Activated CD4-positive, alpha-beta T cell treated with anti-CD3 and anti-CD28 coated beads for 48 hours (primary cell): Measurements from ENCODE around the gene RGS3.
"Not testable (repeated sequence)": the region's sequence is repeated elsewhere in the genome, so short reads cannot be mapped to it uniquely, and the experiment has no call there.

ENCODE experiments used
- DNase-seq: peaks from one replicate; pipeline ENCODE4 v3.0.0-alpha.2; 2020

RGS3 gene

DNA sequence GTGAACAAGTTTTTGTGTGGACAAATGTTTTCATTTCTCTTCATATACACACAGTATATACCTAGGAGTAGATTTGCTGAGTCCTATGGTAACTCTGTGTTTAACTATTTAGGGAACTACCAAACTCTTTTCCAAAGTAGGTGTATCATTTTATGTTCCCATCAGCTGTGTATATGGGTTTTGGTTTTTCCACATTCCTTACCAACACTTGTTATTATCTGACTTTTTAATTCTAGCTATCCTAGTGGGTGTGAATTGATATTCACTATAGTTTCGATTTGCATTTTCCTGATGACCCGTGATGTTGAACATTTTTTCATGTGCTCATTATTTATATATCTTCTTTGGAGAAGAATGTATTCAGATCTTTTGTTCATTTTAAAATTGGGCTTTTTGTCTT, 3.7 kb downstream of the RGS3 start:
- no peak for DNase-seq

DNA sequence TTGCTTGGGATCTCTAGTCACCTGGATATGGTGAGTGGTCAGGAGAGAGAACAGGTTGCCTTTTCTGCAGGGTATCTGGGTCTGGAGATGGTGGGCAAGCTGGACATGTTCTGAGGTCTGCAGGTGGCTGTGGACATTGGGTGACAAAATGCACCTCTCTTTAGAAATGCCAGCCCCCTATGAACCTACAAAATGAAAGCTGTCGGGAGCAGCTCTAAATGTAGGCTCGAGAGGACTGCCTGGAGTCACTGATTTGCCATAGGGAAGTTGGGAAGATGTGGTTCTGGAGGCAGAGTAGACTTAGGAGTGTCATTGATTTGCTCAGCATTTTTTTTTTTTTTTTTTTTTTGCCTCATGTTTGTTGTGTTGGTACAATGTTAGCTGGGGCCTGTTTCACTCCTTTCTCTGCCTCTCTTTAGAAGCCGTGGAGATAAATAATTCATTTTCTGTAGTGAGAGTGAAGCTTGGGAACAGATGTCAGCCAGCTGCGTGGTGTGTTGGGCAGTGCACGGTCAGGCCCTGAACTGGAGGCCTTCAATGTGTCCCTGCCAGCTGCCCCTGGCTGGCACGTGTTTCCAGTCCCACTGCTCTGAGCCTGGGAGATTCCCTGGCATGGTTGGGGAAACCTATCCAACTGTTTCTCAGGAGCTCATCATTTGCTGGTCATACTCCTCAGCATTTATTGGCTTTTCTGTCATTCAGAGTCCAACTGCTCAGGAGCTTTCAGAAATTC, 5.4 kb downstream of the RGS3 start:
- DNase-seq, result no peak

GRCh38 chr9:113471143-113471542, 7.6 kb downstream of the RGS3 start:
- no peak for DNase-seq

DNA sequence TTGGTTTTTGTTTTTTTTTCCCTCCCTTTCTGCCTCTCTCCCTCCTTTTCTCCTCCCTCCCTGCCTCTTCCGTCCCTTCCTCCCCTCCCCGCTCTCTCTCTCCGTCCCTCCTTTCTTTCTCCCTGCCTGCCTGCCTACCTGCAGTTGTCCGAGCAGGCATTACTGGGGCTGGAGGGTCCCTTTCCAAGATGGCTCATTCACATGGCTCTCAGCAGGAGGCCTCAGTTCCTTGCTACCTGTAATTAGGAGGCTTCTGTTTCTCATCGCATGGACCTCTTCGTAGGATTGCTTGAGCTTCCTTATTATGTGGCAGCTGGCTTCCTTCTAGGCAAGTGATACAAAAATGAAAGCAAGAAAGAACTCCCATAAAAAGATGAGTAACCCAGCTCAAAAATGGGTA, 8.0 kb downstream of the RGS3 start:
- DNase-seq, result no peak

GRCh38 chr9:113472199-113472598, 8.7 kb downstream of the RGS3 start:
- no peak for DNase-seq

GRCh38 chr9:113474360-113475028, 11.0 kb downstream of the RGS3 start:
- no peak for DNase-seq

DNA sequence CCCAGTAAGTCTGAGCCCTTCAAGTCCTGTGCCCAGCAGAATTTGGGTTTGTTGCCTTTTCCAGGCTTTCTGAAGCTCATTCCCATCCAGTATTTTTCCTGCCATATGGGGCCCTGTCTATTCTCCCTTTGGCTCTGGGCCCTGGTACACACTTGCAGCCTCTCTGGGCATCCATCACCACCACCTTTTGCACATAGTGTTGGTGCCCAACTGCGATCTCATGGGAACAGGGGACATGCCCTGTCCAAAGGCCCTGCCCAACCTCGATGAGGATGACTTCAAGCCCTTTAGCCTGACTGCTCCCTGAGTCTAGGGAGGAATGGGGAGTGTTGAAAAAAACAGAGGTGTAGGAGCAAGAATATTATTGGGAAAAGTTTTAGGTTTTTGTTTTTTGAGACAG, 11.5 kb downstream of the RGS3 start:
- DNase-seq, result no peak

DNA sequence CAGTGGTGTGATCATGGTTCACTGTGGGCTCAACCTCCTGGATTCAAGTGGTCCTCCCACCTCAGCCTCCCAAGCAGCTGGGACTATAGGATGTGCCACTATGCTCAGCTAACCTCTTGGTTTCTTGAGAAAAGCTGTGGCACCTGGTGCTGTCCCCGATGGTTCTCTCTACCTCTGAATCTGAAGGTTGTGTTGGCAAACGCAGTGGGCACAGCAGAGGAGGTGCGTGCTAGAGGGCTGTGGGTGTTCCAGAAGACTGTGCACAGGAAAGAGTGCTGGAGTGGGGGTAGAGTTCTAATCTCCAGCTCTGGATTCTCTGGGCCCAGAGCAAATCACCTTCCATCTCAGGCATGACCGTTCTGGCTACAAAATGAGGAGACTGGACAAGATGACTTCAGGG, 12.5 kb downstream of the RGS3 start:
- no peak for DNase-seq

GRCh38 chr9:113476511-113476916, 13.0 kb downstream of the RGS3 start:
- no peak for DNase-seq

- no peak for DNase-seq
Observed at GRCh38 chr9:113477058-113477457, 13.5 kb downstream of the RGS3 start.

DNA sequence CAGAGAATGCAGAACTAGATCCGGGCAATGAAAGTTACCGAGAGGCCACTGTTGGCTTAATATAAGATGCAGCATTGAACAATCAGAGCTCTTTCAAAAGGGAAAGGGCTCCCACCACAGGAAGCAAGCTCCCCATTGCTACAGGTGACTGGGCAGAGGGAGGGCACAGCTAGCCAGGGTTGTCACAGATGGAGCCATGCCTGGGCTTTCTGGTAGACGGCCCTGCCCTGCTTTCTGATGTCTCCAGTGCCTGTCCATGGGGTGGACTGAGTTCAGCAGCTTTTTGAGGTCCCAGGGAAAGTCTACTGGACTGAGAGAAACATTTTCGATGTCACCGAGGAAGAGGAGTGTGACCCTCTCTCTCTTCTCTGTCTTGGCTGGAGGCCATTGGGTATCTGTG, 14.1 kb downstream of the RGS3 start:
- DNase-seq, result no peak

- peak; percentile 51 for DNase-seq
Observed at GRCh38 chr9:113479174-113479621, 15.7 kb downstream of the RGS3 start.

GRCh38 chr9:113480612-113481011, 17.1 kb downstream of the RGS3 start:
- no peak for DNase-seq

GRCh38 chr9:113481176-113481787, 17.8 kb downstream of the RGS3 start:
- DNase-seq, result no peak

DNA sequence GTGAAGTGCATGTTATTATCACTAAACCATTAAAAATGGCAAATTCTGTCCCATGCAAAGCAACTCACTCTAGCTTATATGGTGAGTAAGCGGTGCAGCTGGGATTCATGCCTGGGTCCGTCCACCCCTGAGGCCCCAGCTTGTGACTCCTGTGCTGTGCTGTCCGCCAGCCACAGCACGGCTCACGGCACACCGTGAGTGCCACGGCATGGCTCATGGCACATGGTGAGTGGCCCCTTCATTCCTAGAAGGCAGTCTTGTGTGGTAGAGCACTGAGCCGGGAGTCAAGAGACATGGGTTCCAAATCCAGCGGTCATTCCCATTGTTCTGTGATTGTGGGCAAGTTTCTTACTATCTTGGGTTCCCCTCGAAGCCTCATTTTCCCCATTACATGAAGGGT, 18.8 kb downstream of the RGS3 start:
- no peak for DNase-seq

DNA sequence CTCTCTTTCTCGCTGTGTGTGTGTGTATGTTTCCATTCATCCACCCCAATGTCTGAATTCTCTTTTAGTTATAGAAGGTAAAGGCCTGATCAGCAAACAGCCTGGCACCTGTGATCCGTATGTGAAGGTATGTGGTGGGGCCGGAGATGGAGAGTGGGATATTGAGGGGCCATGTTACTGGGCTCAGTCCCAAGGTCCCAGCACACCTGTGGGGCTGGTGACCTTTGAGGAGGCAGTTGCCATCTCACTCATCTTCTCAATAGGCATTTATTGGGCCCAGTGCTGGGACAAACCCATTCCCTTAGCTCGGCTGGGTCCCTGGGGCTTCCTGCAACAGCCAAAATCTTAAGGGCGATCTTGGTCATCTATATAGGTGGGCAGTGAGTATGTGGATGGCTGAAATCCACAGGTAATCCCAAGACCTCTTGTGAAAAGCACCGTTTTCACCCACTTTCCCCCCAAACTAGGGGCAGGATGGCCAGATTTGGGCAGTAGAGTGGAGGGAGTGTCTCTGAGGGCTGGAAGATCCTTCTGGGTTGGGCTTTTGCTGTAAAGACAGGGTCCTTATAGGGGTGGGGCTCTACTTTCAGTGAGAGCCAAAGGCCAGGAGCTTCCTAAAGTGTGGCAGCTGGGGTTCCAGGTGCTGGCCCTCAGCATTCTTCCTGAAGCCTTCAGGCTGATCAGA, 19.6 kb downstream of the RGS3 start:
- DNase-seq, result no peak

- no peak for DNase-seq
Observed at GRCh38 chr9:113483676-113484257, 20.2 kb downstream of the RGS3 start.

DNA sequence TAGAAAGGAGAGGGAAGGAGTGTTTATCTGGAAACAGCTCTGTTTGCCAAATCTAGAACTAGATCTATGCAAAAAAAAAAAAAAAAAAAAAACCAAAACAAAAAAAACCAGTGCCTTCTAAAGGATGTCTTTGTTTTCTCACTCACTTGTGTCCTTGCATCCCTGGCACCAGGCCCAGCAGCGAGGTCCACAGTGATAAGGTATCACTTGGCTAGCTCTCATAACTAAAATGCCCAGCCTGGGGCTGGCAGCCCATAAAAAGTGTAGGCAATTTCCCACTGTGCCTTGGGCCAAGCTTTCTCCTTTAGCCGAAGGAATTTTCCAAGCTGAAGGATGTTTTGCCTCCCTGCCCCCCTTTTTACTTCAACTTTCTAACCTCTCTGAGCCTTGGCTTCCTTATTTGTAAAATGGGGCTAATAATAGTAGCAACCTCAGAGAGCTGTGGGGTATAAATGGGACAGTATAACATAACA, 20.8 kb downstream of the RGS3 start:
- no peak for DNase-seq

- no peak for DNase-seq
Observed at GRCh38 chr9:113485761-113486115, 22.2 kb downstream of the RGS3 start.

GRCh38 chr9:113486327-113486726, 22.8 kb downstream of the RGS3 start:
- no peak for DNase-seq

DNA sequence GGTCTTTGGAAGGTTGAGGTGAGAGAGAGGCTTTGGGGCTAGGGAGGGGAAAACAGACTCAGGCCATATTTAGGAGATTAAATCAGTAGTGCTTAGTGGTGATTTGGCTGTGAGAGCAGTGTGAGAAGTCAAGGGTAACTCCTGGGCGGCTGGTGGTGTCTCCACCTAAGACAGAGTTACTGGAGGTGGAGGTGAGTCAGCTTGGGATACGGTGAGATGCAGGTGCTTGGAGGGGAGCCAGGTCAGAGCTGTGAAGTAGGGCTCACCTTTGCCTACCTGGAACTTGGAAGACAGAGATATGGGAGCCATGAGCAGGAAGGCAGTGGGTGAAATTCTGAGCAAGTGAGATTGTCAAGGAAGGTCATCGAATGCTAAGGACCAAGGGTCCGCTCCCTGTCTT, 24.5 kb downstream of the RGS3 start:
- DNase-seq, result no peak

GRCh38 chr9:113488490-113488889, 25.0 kb downstream of the RGS3 start:
- no peak for DNase-seq

DNA sequence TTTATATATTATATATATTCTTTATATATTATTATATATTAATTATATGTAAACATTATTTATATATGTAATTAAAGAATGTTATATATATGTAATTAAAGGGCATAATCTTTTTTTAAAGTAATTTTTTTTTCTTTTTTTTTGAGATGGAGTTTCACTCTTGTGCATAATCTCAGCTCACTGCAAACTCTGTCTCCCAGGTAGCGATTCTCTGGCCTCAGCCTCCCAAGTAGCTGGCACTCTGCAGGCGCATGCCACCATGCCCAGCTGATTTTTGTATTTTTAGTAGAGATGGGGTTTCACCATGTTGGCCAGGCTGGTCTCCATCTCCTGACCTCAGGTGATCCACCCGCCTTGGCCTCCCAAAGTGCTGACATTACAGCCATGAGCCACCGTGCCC, 27.6 kb downstream of the RGS3 start:
- not testable (repeated sequence) for DNase-seq
